Mesenchymal stem cell (in vitro differentiated cells and primary cell): ENCODE measurements around the gene MTHFD1.
A peak's percentile ranks its signal among the peaks of the same experiment; 100 is the strongest.

ENCODE experiments used
- DNase-seq: peaks from one replicate; pipeline ENCODE4 v3.0.0-alpha.2; 2013
- H2AFZ ChIP-seq: one replicate; pipeline ENCODE4 v1.6.1; 2013; ENCODE audit warnings: low read depth, mild to moderate bottlenecking, control low read depth, inconsistent platforms, low read length, moderate library complexity
- H2AK5ac ChIP-seq: 2 replicates; pipeline ENCODE4 v1.6.1; 2013; ENCODE audit warnings: low read length, moderate library complexity, mild to moderate bottlenecking, inconsistent platforms; ENCODE audit not compliant: severe bottlenecking
- H2BK120ac ChIP-seq: one replicate; pipeline ENCODE4 v1.6.1; 2013; ENCODE audit warnings: low read depth, mild to moderate bottlenecking, inconsistent platforms, low read length, moderate library complexity
- H2BK12ac ChIP-seq, 2 experiments: one replicate each; pipeline ENCODE4 v1.6.1; 2013; ENCODE audit warnings: inconsistent platforms in 2 of 2, low read length in 2 of 2, mild to moderate bottlenecking in 2 of 2, moderate library complexity in 2 of 2, control low read depth in 1 of 2
- H2BK15ac ChIP-seq: one replicate; pipeline ENCODE4 v1.6.1; 2013; ENCODE audit warnings: mild to moderate bottlenecking, low read depth, inconsistent platforms; ENCODE audit not compliant: poor library complexity, severe bottlenecking
- H2BK5ac ChIP-seq: 2 replicates; pipeline ENCODE4 v1.6.1; 2013; ENCODE audit warnings: low read depth, mild to moderate bottlenecking, low read length, control low read depth, inconsistent platforms; ENCODE audit not compliant: poor library complexity, severe bottlenecking
- H3K14ac ChIP-seq, 2 experiments: one replicate each; pipeline ENCODE4 v1.6.1; 2013; ENCODE audit warnings: inconsistent platforms in 2 of 2, low read length in 2 of 2, control low read depth in 1 of 2, mild to moderate bottlenecking in 1 of 2, moderate library complexity in 1 of 2
- H3K18ac ChIP-seq, 2 experiments: one replicate each; pipeline ENCODE4 v1.6.1; 2013; ENCODE audit warnings: inconsistent platforms in 2 of 2, low read length in 2 of 2, control low read depth in 1 of 2, low read depth in 1 of 2, mild to moderate bottlenecking in 1 of 2
- H3K23ac ChIP-seq, 2 experiments: one replicate each; pipeline ENCODE4 v1.6.1; 2013; ENCODE audit warnings: inconsistent platforms in 2 of 2, low read length in 2 of 2, mild to moderate bottlenecking in 2 of 2, moderate library complexity in 2 of 2, control low read depth in 1 of 2
- H3K27ac ChIP-seq: 2 replicates; pipeline ENCODE4 v1.5.1; 2013; ENCODE audit warnings: mild to moderate bottlenecking, moderate library complexity, low read length, control low read depth, inconsistent platforms; ENCODE audit not compliant: poor library complexity, severe bottlenecking
- H3K27me3 ChIP-seq, 2 experiments: 2 replicates each; pipeline versions ENCODE4 v1.6.1 to v1.7.0; 2013; ENCODE audit warnings: low read length in 2 of 2, mild to moderate bottlenecking in 2 of 2, moderate library complexity in 2 of 2, control low read depth in 1 of 2, inconsistent platforms in 1 of 2; ENCODE audit not compliant: control insufficient read depth in 1 of 2, insufficient read depth in 1 of 2
- H3K36me3 ChIP-seq, 2 experiments: 2 replicates each; pipeline versions ENCODE4 v1.6.1 to v1.7.0; 2013; ENCODE audit warnings: low read length in 2 of 2, control low read depth in 1 of 2, inconsistent platforms in 1 of 2, low read depth in 1 of 2, mild to moderate bottlenecking in 1 of 2; ENCODE audit not compliant: insufficient read depth in 2 of 2, control insufficient read depth in 1 of 2
- H3K4ac ChIP-seq, 2 experiments: one replicate each; pipeline ENCODE4 v1.6.1; 2013; ENCODE audit warnings: inconsistent platforms in 2 of 2, low read length in 2 of 2, mild to moderate bottlenecking in 2 of 2, moderate library complexity in 2 of 2, control low read depth in 1 of 2, low read depth in 1 of 2
- H3K4me1 ChIP-seq: 2 replicates; pipeline ENCODE4 v1.6.1; 2013; ENCODE audit warnings: low read depth, low read length, control low read depth; ENCODE audit not compliant: control insufficient read depth, insufficient read depth
- H3K4me2 ChIP-seq: 2 replicates; pipeline ENCODE4 v1.6.1; 2013; ENCODE audit warnings: low read length, mild to moderate bottlenecking, inconsistent platforms; ENCODE audit not compliant: poor library complexity, severe bottlenecking
- H3K4me3 ChIP-seq, 2 experiments: 2 replicates each; pipeline versions ENCODE4 v1.5.1 to v1.7.0; 2013; ENCODE audit warnings: low read length in 2 of 2, mild to moderate bottlenecking in 2 of 2, control low read depth in 1 of 2, low read depth in 1 of 2; ENCODE audit not compliant: insufficient read depth in 1 of 2
- H3K79me1 ChIP-seq: replicated peaks from 2 replicates; pipeline ENCODE4 v1.6.1; 2013; ENCODE audit warnings: mild to moderate bottlenecking, control low read depth, low read length, inconsistent platforms; ENCODE audit not compliant: poor library complexity, severe bottlenecking
- H3K9ac ChIP-seq: 2 replicates; pipeline ENCODE4 v1.7.0; 2013; ENCODE audit warnings: mild to moderate bottlenecking, low read length, moderate library complexity
- H3K9me3 ChIP-seq: 2 replicates; pipeline ENCODE4 v1.7.0; 2013; ENCODE audit warnings: mild to moderate bottlenecking, low read length; ENCODE audit not compliant: control insufficient read depth
- H4K8ac ChIP-seq: one replicate; pipeline ENCODE4 v1.6.1; 2013; ENCODE audit warnings: inconsistent platforms, mild to moderate bottlenecking, low read length, moderate library complexity
- H4K91ac ChIP-seq: one replicate; pipeline ENCODE4 v1.6.1; 2013; ENCODE audit warnings: mild to moderate bottlenecking, low read length, inconsistent platforms
- WGBS: methylation state at CpG from one replicate; pipeline ENCODE4 v1.1.7; 2013; ENCODE audit warnings: mixed read lengths; 5-methylcytosine and 5-hydroxymethylcytosine counted together

The MTHFD1 gene

GRCh38 chr14:64461221-64461620, 73.1 kb downstream of the MTHFD1 start:
- Histone ChIP-seq H3K14ac (no peak overlapping the region), H2BK120ac (no peak overlapping the region), H2BK15ac (no peak overlapping the region), H3K4ac (no peak overlapping the region), H3K4me3 (no peak overlapping the region), H3K9me3 (no peaks in the 10 kb centered on the region), H2BK5ac (no peak overlapping the region), H4K91ac (no peak overlapping the region), H3K4me1 (peaks cover 2% of the 10 kb centered on the region), H3K36me3 (peaks cover 7 to 48% of the 10 kb centered on the region in 2 experiments), H2BK12ac (no peak overlapping the region), H3K27me3 (no peaks in the 10 kb centered on the region), H3K18ac (no peak overlapping the region), H2AFZ (no peak overlapping the region), H3K23ac (no peak overlapping the region), H4K8ac (no peak overlapping the region), H3K27ac (no peak overlapping the region), H3K4me2 (no peak overlapping the region), H3K9ac (no peak overlapping the region), H2AK5ac (peak overlapping the region; percentile 31), H3K79me1 (peaks cover 4% of the 10 kb centered on the region)
- 83% methylated on average over 3 of the region's 3 CpGs for WGBS
- DNase-seq = no peak

DNA sequence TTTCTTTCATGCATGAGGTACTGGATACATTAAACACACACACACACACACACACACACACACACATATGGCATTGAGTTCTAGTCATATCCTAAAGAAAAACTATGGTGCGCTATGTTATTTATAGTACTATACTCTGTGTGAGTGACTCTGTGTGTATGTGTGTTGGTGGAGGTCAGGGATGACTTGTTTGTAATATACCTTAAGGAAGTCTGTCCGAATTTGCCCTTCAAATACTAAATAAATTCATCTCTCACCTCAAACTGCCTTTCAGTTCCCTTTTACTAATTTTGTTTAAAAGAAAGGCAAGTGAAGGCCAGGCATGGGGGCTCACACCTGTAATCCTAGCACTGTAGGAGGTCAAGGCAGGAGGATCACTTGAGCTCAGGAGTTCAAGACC, 75.0 kb downstream of the MTHFD1 start:
- no CpG with 5 or more reads among the region's 2 CpGs for WGBS
- H3K79me1 ChIP-seq = peaks cover 4% of the 10 kb centered on the region
- H3K23ac ChIP-seq = no peak overlapping the region
- no peak overlapping the region for H2AK5ac ChIP-seq
- H3K4me2 ChIP-seq = no peak overlapping the region
- no peak overlapping the region for H3K27ac ChIP-seq
- H3K4me1 ChIP-seq = peaks cover 2% of the 10 kb centered on the region
- H3K9ac ChIP-seq = no peak overlapping the region
- H3K14ac ChIP-seq = no peak overlapping the region
- H2BK5ac ChIP-seq = no peak overlapping the region
- H2BK15ac ChIP-seq = no peak overlapping the region
- no peak overlapping the region for H2BK120ac ChIP-seq
- H3K4me3 ChIP-seq = no peak overlapping the region
- no peak overlapping the region for H4K91ac ChIP-seq
- peaks cover 5 to 33% of the 10 kb centered on the region in 2 experiments for H3K36me3 ChIP-seq
- H2AFZ ChIP-seq = no peak overlapping the region
- no peaks in the 10 kb centered on the region for H3K27me3 ChIP-seq
- no peak for DNase-seq
- no peak overlapping the region for H3K4ac ChIP-seq
- H3K18ac ChIP-seq = no peak overlapping the region
- no peaks in the 10 kb centered on the region for H3K9me3 ChIP-seq
- H4K8ac ChIP-seq = no peak overlapping the region
- no peak overlapping the region for H2BK12ac ChIP-seq

DNA sequence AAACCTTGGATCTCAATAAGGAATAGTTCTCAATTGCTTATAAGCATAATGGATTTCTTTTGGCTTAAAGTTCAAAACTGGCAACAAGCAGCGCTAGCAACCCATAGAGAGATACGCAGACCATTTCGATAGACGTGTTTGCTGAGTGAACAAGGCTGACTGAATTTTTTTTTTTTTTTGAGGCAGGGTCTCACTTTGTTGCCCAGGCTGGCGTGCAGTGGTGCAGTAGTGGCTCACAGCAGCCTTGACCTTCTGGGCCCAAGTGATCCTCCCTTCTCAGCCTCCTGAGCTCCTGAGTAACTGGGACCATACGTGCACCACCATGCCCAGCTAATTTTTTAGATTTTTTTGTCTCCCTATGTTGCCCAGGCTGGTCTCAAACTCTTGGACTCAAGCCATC, 75.7 kb downstream of the MTHFD1 start:
- H2AFZ ChIP-seq = no peak overlapping the region
- H3K27ac ChIP-seq = no peak overlapping the region
- no peak overlapping the region for H4K91ac ChIP-seq
- H2BK12ac ChIP-seq = no peak overlapping the region
- H2AK5ac ChIP-seq = no peak overlapping the region
- no peak overlapping the region for H3K4ac ChIP-seq
- no peak overlapping the region for H3K18ac ChIP-seq
- no peak overlapping the region for H4K8ac ChIP-seq
- no peak overlapping the region for H3K14ac ChIP-seq
- no peak for DNase-seq
- H3K9me3 ChIP-seq = no peaks in the 10 kb centered on the region
- WGBS = 94% methylated on average over 6 of the region's 6 CpGs
- no peaks in the 10 kb centered on the region for H3K27me3 ChIP-seq
- H3K9ac ChIP-seq = no peak overlapping the region
- no peak overlapping the region for H3K4me3 ChIP-seq
- H2BK15ac ChIP-seq = no peak overlapping the region
- H3K23ac ChIP-seq = no peak overlapping the region
- H3K79me1 ChIP-seq = peaks cover 6% of the 10 kb centered on the region
- peaks cover 5 to 27% of the 10 kb centered on the region in 2 experiments for H3K36me3 ChIP-seq
- no peak overlapping the region for H3K4me2 ChIP-seq
- peaks cover 2% of the 10 kb centered on the region for H3K4me1 ChIP-seq
- no peak overlapping the region for H2BK5ac ChIP-seq
- no peak overlapping the region for H2BK120ac ChIP-seq

- Histone ChIP-seq H3K23ac (no peak overlapping the region), H3K18ac (no peak overlapping the region), H3K79me1 (peaks cover 6% of the 10 kb centered on the region), H3K27ac (no peak overlapping the region), H3K9me3 (no peaks in the 10 kb centered on the region), H3K36me3 (peaks cover 5 to 20% of the 10 kb centered on the region in 2 experiments), H2AFZ (no peak overlapping the region), H2AK5ac (no peak overlapping the region), H3K9ac (peak overlapping the region; percentile 55), H2BK5ac (no peak overlapping the region), H3K4me2 (peak overlapping the region; percentile 48), H3K4me1 (peaks cover 2% of the 10 kb centered on the region), H3K27me3 (no peaks in the 10 kb centered on the region), H2BK120ac (no peak overlapping the region), H4K8ac (no peak overlapping the region), H4K91ac (no peak overlapping the region), H2BK12ac (no peak overlapping the region), H3K4ac (no peak overlapping the region), H3K14ac (no peak overlapping the region), H2BK15ac (no peak overlapping the region), H3K4me3 (peak overlapping the region in 1 of 2 experiments; percentile 82)
- DNase-seq = no peak
- 36% methylated on average over 3 of the region's 6 CpGs for WGBS
Measured at GRCh38 chr14:64464651-64465050, 76.5 kb downstream of the MTHFD1 start.
